NCI-H82 (cell line): ENCODE results near the gene WDR62.
A peak's percentile ranks its signal among the peaks of the same experiment; 100 is the strongest.

Experiments used
- DNase-seq: peaks from one replicate; lab custom pipeline; 2025; lab: John Stamatoyannopoulos, UW

Gene WDR62

GRCh38 chr19:36054733-36055686 lies at the start of gene WDR62:
Gene WDR62 (plus strand): TSS chr19:36054897. CDS start chr19:36054972, 75 bp downstream.
- peak; percentile 99 for DNase-seq

- no peak for DNase-seq
Observed at GRCh38 chr19:36006955-36007354, 47.7 kb upstream of the WDR62 start.

GRCh38 chr19:36008336-36008978 lies 46.2 kb upstream of the WDR62 start, which contains the start of gene SYNE4:
Gene SYNE4 (minus strand): TSS chr19:36008813. CDS start chr19:36008681, 132 bp downstream.
- no peak for DNase-seq

GRCh38 chr19:36009220-36009619 lies 45.5 kb upstream of the WDR62 start:
- peak; percentile 72 for DNase-seq

GRCh38 chr19:36009633-36010379 lies 44.9 kb upstream of the WDR62 start:
- peak; percentile 52 for DNase-seq

GRCh38 chr19:36010402-36010801 lies 44.3 kb upstream of the WDR62 start:
- no peak for DNase-seq

- no peak for DNase-seq
Observed at GRCh38 chr19:36013280-36014011, 41.3 kb upstream of the WDR62 start.

GRCh38 chr19:36014012-36014924 lies 40.4 kb upstream of the WDR62 start, which contains the start of gene ALKBH6:
Gene ALKBH6 (minus strand): TSS chr19:36014213. CDS start chr19:36013397, 816 bp downstream.
- peak; percentile 100 for DNase-seq

- no peak for DNase-seq
Observed at GRCh38 chr19:36019061-36019670, 35.5 kb upstream of the WDR62 start.

GRCh38 chr19:36023432-36023831 lies 31.3 kb upstream of the WDR62 start:
- no peak for DNase-seq

GRCh38 chr19:36025541-36025940 lies 29.2 kb upstream of the WDR62 start:
- DNase-seq: no peak

- no peak for DNase-seq
Observed at GRCh38 chr19:36026091-36026876, 28.4 kb upstream of the WDR62 start.

- DNase-seq: no peak
Observed at GRCh38 chr19:36027696-36028095, 27.0 kb upstream of the WDR62 start.

- DNase-seq: no peak
Observed at GRCh38 chr19:36028313-36029041, 26.2 kb upstream of the WDR62 start.

GRCh38 chr19:36030264-36031148 lies 24.2 kb upstream of the WDR62 start:
- DNase-seq: peak; percentile 34

- DNase-seq: peak; percentile 21
Observed at GRCh38 chr19:36031308-36031707, 23.4 kb upstream of the WDR62 start.
